Measurements from ENCODE around the gene SYNGAP1.
"Not testable (repeated sequence)": the region's sequence is repeated elsewhere in the genome, so short reads cannot be mapped to it uniquely, and the experiment has no call there.

SYNGAP1 gene

DNA sequence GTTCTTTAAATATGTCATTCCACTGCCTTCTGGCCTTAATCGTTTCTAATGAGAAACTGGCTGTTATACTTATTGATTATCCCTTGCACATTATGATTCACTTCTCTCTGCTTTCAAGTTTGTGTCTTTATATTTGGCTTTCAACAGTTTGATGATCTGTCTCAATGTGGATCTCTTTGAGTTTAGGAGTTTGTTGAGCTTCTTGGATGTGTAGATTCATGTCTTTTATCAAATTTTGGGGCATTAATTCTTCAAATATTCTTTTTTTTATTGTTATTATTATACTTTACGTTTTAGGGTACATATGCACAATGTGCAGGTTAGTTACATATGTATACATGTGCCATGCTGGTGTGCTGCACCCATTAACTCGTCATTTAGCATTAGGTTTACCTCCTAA, 63.8 kb downstream of the SYNGAP1 start:
- no peak for DNase-seq

DNA sequence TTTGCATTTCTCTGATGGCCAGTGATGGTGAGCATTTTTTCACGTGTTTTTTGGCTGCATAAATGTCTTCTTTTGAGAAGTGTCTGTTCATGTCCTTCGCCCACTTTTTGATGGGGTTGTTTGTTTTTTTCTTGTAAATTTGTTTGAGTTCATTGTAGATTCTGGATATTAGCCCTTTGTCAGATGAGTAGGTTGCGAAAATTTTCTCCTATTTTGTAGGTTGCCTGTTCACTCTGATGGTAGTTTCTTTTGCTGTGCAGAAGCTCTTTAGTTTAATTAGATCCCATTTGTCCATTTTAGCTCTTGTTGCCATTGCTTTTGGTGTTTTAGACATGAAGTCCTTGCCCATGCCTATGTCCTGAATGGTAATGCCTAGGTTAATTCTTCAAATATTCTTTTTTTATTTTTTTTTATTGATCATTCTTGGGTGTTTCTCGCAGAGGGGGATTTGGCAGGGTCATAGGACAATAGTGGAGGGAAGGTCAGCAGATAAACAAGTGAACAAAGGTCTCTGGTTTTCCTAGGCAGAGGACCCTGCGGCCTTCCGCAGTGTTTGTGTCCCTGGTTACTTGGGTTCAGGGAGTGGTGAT, 64.9 kb downstream of the SYNGAP1 start:
- not testable (repeated sequence) for DNase-seq

DNA sequence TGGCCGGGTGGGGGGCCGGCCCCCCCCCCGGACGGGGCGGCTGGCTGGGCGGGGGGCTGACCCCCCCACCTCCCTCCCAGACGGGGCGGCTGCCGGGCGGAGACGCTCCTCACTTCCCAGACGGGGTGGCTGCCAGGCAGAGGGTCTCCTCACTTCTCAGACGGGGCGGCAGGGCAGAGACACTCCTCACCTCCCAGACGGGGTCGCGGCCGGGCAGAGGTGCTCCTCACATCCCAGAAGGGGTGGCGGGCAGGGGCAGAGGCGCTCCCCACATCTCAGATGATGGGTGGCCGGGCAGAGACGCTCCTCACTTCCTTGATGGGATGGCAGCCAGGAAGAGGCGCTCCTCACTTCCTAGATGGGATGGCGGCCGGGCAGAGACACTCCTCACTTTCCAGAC, 65.8 kb downstream of the SYNGAP1 start:
- not testable (repeated sequence) for DNase-seq

DNA sequence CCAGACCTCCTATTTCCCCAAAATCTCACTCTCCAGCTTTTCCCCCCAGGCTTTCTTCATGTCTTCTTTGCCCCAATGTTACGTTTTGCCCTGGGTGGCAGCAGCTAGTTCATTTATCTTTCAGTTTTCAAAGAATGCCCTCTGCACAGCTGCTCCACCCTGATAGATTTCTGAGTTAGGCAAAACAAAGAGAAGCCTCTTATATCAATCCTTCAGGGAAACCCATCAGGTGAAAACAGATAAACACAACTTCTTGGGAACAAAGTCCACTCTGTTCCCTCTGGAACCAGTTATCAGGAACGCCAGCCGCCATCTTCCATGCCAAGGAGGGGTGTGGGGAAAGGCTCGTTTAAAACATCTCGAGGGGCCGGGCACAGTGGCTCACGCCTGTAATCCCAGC, 68.5 kb downstream of the SYNGAP1 start:
- no peak for DNase-seq

DNA sequence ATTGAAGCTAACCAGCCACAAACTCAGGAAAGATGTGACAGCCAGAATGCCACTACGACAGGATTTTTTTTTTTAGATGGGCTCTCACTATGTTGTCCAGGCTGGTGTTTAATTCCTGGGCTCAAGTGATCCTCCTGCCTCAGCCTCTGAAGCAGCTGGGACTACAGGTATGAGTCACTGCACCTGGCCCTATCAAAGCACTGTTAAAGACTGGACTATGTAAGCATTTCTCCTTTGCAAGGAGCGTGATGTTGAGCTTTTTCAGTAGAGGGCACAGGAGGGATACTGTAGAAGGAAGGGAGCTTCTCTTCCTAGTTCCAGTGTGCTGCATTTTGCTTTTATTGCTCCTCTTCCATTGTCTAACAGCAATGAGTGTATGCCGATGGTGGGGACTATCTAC, 70.3 kb downstream of the SYNGAP1 start:
- peak; percentile 88 for DNase-seq

DNA sequence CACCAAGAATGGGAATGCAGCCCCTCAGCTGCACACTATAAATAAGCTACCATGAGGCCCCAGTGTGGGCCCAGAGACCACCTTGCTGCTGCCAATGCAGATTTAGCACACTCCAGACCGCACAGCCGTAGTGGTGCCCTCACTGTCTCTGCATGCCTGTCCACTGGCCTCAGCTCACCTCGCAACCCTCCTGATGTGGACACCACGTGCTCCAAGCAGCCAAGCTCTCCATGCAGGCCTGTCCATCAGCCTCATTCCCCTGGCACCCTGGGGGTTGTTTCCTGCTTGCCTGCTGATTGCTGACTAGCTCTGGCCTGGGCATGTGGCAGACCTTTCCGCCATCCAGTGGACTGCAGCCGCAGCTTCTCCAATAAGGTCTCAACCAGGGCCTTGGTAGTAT, 70.8 kb downstream of the SYNGAP1 start:
- no peak for DNase-seq

DNA sequence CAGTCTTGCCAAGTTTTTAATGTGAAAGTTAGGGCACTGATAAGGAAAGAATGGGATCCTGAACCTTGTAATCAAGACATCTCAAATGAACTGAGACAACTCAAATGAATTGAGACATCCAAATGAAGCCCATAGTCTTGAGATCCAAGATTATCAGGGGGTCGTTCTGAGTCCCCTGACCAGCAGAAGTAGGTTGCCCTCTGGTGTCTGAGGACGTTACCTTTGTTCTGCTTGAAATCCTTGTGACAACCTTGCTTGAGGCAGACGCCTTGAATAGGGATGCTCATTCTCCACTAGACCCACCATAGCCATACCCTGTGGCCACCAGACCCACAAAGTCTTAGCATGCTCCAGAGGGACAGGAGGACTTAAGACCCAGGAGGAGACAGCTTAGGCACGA, 72.2 kb downstream of the SYNGAP1 start:
- no peak for DNase-seq

DNA sequence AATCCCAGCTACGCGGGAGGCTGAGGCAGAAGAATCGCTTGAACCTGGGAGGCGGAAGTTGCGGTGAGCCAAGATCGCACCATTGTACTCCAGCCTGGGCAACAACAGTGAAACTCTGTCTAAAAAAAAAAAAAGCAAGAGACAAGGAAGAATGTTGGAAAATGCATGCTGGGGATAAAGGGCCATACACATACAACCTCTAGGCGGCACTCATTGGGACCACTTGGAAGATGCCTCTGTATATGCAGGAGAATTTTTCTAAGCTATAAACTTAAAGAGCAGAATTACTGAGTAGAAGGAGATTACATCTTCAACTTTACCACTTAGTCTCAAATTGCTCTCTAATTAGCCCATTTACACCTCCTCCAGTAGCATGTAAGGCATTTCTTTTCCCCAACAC, 77.3 kb downstream of the SYNGAP1 start:
- DNase-seq = no peak

DNA sequence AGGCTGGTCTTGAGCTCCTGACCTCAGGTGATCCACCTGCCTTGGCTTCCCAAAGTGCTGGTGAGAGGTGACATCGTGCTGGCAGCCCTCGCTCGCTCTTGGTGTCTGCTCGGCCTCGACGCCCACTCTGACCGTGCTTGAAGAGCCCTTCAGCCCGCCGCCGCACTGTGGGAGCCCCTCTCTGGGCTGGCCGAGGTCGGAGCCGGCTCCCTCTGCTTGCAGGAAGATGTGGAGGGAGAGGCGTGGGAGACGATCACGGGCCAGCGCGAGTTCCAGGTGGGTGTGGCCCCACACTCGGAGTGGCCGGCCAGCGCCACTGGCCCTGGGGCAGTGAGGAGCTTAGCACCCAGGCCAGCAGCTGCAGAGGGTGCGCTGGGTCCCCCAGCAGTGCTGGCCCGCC, 82.6 kb downstream of the SYNGAP1 start:
- DNase-seq = no peak

DNA sequence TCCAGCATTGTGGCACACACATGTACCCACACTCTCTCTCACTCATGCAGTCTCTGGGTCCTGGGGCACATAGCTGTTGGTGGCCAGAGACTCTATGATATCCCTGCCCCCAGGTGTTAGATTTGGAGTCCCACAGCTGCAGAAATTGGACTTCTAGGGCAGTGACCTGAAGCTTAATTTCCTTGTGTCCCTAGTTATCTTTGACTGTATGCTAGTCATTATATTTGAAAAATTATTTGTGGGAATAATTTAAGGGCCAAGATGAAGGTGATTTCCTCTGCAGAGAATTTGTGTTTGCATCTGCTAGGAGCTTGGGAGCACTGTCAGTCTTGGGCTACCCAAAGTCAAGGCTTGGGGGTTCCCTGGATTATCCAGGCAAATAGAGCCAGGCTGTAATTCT, 84.6 kb downstream of the SYNGAP1 start:
- no peak for DNase-seq

All from DMS53 (cell line).